Keratinocyte (primary cell): ENCODE results near the gene TRAF1.

Experiments used
- EZH2 ChIP-seq: IDR thresholded peaks from one replicate; pipeline ENCODE4 v1.6.1; 2012; ENCODE audit warnings: inconsistent platforms, mild to moderate bottlenecking, low read length, moderate library complexity
- TF ChIP-seq, protein P1 (sequence below), 3 experiments: IDR thresholded peaks in 1 of 3; conservative IDR thresholded peaks in 1 of 3; optimal IDR thresholded peaks in 1 of 3; 2 replicates in 2 of 3; 3 replicates in 1 of 3; pipeline versions ENCODE3 to v1.5.1; 2011; ENCODE audit warnings: low read length in 3 of 3, mild to moderate bottlenecking in 3 of 3, moderate library complexity in 2 of 3, control low read depth in 1 of 3, inconsistent platforms in 1 of 3; ENCODE audit not compliant: insufficient read depth in 2 of 3; ENCODE audit errors: extremely low read depth in 1 of 3

GRCh38 chr9:120899490-120900068, 27.0 kb downstream of the TRAF1 start:
- TF ChIP-seq, protein P1, sequence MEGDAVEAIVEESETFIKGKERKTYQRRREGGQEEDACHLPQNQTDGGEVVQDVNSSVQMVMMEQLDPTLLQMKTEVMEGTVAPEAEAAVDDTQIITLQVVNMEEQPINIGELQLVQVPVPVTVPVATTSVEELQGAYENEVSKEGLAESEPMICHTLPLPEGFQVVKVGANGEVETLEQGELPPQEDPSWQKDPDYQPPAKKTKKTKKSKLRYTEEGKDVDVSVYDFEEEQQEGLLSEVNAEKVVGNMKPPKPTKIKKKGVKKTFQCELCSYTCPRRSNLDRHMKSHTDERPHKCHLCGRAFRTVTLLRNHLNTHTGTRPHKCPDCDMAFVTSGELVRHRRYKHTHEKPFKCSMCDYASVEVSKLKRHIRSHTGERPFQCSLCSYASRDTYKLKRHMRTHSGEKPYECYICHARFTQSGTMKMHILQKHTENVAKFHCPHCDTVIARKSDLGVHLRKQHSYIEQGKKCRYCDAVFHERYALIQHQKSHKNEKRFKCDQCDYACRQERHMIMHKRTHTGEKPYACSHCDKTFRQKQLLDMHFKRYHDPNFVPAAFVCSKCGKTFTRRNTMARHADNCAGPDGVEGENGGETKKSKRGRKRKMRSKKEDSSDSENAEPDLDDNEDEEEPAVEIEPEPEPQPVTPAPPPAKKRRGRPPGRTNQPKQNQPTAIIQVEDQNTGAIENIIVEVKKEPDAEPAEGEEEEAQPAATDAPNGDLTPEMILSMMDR (optimal IDR thresholded peaks at IDR 0.05 in 1 of 3, IDR thresholded peaks at IDR 0.05 in 1 of 3, conservative IDR thresholded peaks at IDR 0.05 in 1 of 3; ENCODE audit: extremely low read depth in 1 of 3, insufficient read depth in 2 of 3, low read length in 3 of 3), result no peak
- TF ChIP-seq EZH2, result no peak
